ENCODE results near the gene PRSS56.

PRSS56 gene

GRCh38 chr2:232519581-232520438, at the start of gene PRSS56:
Gene PRSS56 (plus strand): TSS chr2:232520388. CDS start chr2:232520599, 211 bp downstream.
- Histone ChIP-seq H3K27ac (no peak within 1 kb of the TSS), H3K4me3 (no peak within 1 kb of the TSS)

DNA sequence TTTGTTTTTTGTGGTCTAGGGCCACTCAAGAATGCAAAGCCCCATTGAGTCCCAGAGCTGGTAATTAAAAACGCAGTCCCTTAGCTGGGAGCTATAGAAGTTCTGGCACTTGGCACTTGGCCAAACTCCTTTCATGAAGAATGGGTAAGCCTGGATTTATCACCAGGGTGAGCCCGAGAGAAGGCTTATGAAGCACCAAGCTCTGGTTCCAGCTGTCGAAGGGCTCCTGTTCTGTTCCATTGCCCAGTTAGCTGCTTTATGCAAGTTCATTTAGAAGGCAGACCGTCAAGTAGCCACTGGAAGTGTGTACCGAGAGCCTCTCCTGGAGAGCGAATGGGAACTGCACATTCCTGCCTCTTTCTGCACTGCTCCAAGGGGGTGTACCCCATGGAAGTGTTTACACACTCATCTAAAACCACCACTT, 46.7 kb upstream of the PRSS56 start:
- H3K4me3 ChIP-seq = no peak overlapping the region
- H3K27ac ChIP-seq = no peak overlapping the region

- H3K27ac ChIP-seq = no peak overlapping the region
- H3K4me3 ChIP-seq = no peak overlapping the region
Observed at GRCh38 chr2:232476045-232476444, 44.1 kb upstream of the PRSS56 start.

DNA sequence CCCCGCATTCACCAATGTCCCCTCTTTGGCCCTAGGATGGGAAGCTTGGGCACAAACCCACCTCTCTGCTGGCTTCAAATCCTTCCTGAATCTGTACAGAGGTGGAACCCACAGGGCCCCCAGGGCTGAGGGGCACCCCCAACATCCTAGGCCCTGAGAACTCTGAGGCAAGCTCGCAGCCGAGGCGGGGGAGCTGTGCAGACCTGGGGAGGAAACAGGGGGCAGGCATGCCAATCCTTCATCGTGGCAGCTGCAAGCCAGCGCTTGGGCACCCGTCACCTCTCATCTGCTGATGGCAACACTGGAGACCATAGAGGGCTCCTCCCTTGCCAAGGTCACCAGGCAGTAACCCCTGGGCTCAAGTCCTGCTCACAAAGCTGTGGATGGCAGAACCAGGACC, 43.4 kb upstream of the PRSS56 start:
- Histone ChIP-seq H3K27ac (no peak overlapping the region), H3K4me3 (no peak overlapping the region)

DNA sequence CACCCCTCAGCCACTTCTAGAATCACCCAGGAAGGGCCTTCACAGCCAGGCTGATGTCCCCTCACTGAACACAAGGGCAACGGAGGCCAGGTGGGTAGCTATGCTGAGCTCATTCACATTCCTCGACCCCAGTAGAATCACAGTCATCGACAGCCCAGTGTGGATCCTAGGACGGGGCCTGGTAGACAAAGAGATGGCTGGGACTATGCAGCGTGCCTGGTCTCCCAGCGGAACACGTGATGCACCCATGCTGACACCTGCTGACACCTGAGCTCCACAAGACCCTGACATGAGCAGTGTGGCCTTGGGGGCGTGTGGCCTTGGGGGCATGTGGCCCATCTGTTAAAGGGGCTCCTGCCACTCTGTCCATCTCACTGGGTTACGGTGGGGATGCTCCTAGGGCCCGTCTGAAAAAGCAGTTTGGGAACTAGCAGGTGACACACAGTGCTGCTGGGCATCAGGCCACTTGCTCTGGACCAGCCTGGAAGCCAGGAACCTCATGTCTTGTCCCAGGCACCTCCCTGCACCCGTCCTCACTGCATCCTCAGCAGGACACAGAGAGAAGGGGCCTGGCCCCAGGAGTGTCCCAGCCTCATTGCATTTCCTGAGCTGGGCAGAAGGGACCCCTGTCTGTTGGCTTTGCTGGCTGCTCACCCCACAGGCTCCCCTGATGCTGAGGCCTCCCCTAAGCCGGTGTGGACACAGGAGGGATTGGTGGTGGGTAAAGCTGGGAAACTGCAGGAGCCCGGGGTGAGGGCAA, 42.3 kb upstream of the PRSS56 start:
- no peak overlapping the region for H3K4me3 ChIP-seq
- no peak overlapping the region for H3K27ac ChIP-seq

- H3K27ac ChIP-seq = no peak overlapping the region
- H3K4me3 ChIP-seq = no peak overlapping the region
Observed at GRCh38 chr2:232478571-232479340, 41.4 kb upstream of the PRSS56 start.

DNA sequence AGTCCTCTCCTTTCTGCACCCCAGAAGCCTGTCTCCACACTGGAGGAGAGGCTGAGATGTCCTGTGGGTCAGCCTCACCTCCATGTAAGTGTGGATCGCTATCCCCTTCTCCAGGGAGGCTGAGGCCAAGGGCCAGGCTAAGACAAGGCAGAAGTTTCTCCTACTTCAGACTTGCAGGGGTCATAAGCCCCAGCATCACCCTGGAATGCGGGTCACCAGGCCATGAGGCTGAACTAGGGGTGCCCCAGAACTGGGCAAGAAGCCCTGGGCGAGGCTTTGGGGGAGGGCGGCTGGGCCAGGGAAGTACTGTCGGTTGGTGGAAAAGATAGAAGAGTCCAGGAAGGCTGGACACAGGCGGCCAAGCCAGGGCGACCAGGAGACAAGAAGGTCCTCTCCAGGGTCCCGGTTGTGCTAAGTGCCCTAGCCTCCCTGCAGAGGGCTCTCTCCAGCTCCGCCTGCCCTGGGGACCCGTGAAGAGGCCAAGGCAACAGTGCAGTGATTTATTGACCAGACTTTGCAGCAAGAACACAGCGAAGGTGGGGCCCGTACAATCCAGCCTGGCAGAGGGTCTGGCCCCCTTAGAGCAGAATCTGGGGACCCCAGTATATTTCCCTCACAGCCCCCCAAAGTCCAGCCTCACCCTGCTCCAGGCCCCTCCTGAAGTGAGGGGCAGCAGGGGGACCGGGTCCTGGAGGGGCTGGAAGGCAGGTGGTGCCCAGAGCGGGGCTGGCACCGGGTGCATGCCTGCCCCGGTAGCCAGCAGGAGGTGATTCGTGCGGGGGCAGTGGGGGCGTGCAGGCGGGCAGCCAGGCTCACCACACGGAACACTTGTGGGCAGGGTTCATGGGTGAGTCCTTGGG, 40.6 kb upstream of the PRSS56 start:
- Histone ChIP-seq H3K27ac (no peak overlapping the region), H3K4me3 (no peak overlapping the region)

DNA sequence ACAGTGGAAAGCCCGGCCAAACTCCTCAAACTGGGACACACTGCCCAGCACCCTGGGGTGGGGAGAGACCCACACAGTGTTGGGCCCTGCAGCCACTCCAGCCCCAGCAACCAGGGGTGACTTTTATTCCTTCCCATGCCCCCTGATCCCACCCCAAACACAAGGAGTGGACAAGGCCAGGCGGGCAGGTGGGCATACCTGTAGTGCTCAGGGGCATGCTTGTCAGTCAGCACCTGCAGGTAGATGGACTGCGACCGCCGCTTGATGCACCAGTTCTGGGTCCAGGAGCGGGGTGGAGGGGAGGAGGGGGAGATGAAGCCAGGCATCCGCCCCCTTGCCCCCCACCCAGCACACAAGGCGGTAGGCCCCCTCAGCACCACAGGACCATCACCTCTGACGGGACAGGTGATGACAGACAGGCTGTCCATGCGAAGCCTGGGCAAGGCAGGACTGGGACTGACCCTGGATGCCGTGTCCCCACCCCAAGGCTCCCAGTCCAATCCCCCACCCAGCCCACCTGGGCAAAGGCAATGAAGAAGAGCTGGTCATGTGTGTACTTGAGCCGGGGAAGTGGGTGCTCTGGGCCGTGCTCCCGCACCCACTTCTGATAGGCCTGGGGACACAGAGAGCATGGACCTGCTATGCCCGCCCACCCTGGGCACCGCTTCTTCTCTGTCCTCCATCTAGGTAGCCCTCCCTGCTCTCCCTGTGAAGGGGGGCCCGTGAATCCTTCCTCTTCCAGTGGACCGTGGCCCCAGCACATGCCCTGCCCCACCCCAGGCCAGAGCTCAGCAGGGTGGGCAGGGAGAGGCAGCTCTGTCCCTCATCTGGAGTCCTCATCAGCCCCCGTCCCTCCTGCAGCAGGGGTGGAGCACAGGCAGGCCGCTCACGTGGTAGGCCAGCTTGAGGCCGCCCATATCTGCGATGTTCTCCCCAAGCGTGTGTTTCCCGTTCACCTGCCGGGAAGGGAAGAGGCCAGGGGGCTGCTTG, 39.7 kb upstream of the PRSS56 start:
- no peak overlapping the region for H3K27ac ChIP-seq
- H3K4me3 ChIP-seq = no peak overlapping the region

GRCh38 chr2:232481322-232482140, 38.7 kb upstream of the PRSS56 start:
- H3K27ac ChIP-seq = no peak overlapping the region
- H3K4me3 ChIP-seq = no peak overlapping the region

DNA sequence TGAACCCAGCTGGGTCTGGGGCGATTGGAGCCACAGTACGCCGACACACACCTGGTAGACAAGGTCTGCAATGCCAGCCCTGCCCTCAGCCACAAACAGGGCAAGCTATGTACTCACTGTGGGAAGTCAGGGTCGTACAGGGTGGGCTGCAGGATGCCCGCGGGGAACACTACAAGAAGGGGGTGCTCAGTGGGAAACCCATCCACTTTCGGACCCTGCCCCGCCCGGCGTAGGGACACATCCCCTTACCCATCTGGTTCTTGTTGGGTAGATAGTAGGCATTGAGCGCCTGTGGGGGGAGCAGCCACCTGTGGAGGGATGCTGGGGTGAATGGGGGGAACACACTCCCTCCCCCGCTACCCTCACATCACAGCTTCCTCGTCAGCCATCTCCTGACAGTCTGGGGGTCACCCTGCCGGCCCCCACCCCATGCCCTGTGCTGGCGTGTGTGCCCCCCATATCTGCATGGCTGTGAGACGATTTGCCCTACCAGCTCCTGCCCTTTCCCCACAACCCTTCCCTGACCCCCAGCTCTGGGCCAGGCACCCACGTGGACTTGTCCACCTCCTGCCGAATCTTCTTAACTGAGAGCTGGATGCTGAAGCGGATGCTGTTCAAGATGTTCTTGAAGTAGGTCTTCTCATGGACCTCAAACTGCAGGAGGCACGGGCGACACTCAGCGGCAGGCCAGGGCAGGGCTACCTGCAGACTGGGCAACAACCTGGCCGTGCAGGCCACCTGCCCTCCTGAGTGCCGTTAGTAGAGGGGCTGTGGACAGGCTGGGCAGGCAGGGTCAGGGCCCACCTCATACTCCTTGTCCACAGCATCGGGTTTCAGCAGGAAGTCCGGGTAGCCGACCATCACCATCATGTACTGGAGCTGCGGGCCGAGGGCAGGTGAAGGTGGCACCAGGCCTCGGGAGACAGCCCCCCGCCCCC, 37.6 kb upstream of the PRSS56 start:
- Histone ChIP-seq H3K27ac (no peak overlapping the region), H3K4me3 (no peak overlapping the region)

GRCh38 chr2:232483311-232483922, 36.8 kb upstream of the PRSS56 start:
- H3K27ac ChIP-seq = no peak overlapping the region

GRCh38 chr2:232483923-232484627, 36.1 kb upstream of the PRSS56 start:
- Histone ChIP-seq H3K27ac (no peak overlapping the region), H3K4me3 (no peak overlapping the region)

More at GRCh38 chr2:232483311-232483922, 36.8 kb upstream of the PRSS56 start:
- no peak overlapping the region for H3K4me3 ChIP-seq

- no peak overlapping the region for H3K4me3 ChIP-seq
- no peak overlapping the region for H3K27ac ChIP-seq
Observed at GRCh38 chr2:232484628-232485347, 35.4 kb upstream of the PRSS56 start.

- no peak overlapping the region for H3K4me3 ChIP-seq
- no peak overlapping the region for H3K27ac ChIP-seq
Observed at GRCh38 chr2:232485348-232485756, 34.8 kb upstream of the PRSS56 start.

All from skin epidermis (tissue), 12 donors.